WTC11 (cell line): Measurements from ENCODE around the gene EHF. TPM values are rescaled to one million over a fixed set of nuclear protein-coding genes. Genes with fewer than 3 reads are reported as not detected.

Experiments used
- ATAC-seq: fragments of 200-7000 bp; cut with Tn5 transposase; 2 replicates; pipeline ENCODE4 v1.10.0; 2021; ENCODE audit warnings: mild to moderate bottlenecking, moderate library complexity
- CTCF ChIA-PET: fragments of 300-600 bp; sonication (Branson Sonifier 250); formaldehyde crosslinking; loops from one replicate; lab custom pipeline; 2021; ENCODE audit warnings: antibody characterized with exemption; lab: Charles Lee
- POLR2A ChIA-PET: fragments of 350-600 bp; sonication (Branson Sonifier 250); formaldehyde crosslinking; loops from one replicate; lab custom pipeline; 2021; ENCODE audit warnings: antibody characterized with exemption; lab: Charles Lee
- DNase-seq: peaks from one replicate; pipeline ENCODE4 v3.0.0; 2021; ENCODE audit warnings: low spot score
- H3K27ac Mint-ChIP-seq: 2 replicates; pipeline ENCODE4 v1.8.0; 2021; ENCODE audit warnings: mixed read lengths
- H3K27me3 Mint-ChIP-seq: 2 replicates; pipeline ENCODE4 v1.8.0; 2021; ENCODE audit warnings: low read depth, mild to moderate bottlenecking, moderate library complexity, mixed read lengths
- H3K36me3 Mint-ChIP-seq: 2 replicates; pipeline ENCODE4 v1.8.0; 2021; ENCODE audit warnings: mixed read lengths
- H3K4me1 Mint-ChIP-seq: 2 replicates; pipeline ENCODE4 v1.8.0; 2022; ENCODE audit warnings: mixed read lengths
- H3K4me3 Mint-ChIP-seq: 2 replicates; pipeline ENCODE4 v1.8.0; 2021; ENCODE audit warnings: mild to moderate bottlenecking, moderate library complexity, mixed read lengths
- H3K9me3 Mint-ChIP-seq: 2 replicates; pipeline ENCODE4 v1.8.0; 2021; ENCODE audit warnings: mixed read lengths
- CREM ChIP-seq: sonication (generic); formaldehyde crosslinking; IDR thresholded peaks from 2 replicates; pipeline ENCODE4 v1.8.1; 2022; ENCODE audit warnings: mild to moderate bottlenecking, missing genetic modification reagents, moderate library complexity
- EMX1 ChIP-seq: fragments of 250-450 bp; sonication (Bioruptor Pico); IDR thresholded peaks from 2 replicates; pipeline ENCODE4 v1.8.0; 2021; ENCODE audit warnings: mild to moderate bottlenecking
- GABPB1 ChIP-seq: sonication (generic); formaldehyde crosslinking; IDR thresholded peaks from 2 replicates; pipeline ENCODE4 v1.8.1; 2023; ENCODE audit warnings: mild to moderate bottlenecking, missing genetic modification reagents
- NFATC4 ChIP-seq: fragments of 250-450 bp; sonication (Bioruptor Pico); IDR thresholded peaks from 2 replicates; pipeline ENCODE4 v1.9.0; 2021; ENCODE audit warnings: mild to moderate bottlenecking
- NFE2L1 ChIP-seq: sonication (generic); formaldehyde crosslinking; IDR thresholded peaks from 2 replicates; pipeline ENCODE4 v1.8.1; 2023; ENCODE audit warnings: missing genetic modification reagents
- NFYB ChIP-seq: sonication (generic); formaldehyde crosslinking; conservative IDR thresholded peaks from 2 replicates; pipeline ENCODE4 v1.8.0; 2022; ENCODE audit warnings: low read depth, missing genetic modification reagents
- PRRX2 ChIP-seq: fragments of 250-450 bp; sonication (Bioruptor Pico); IDR thresholded peaks from 2 replicates; pipeline ENCODE4 v1.8.0; 2021; ENCODE audit warnings: mild to moderate bottlenecking
- SMAD3 ChIP-seq: sonication (generic); formaldehyde crosslinking; IDR thresholded peaks from 2 replicates; pipeline ENCODE4 v1.8.0; 2022; ENCODE audit warnings: missing genetic modification reagents, mild to moderate bottlenecking, borderline replicate concordance
- total RNA-seq: library from RNA; stranded (reverse); gene quantifications from 3 replicates; pipeline ENCODE4 v1.2.3, GENCODE V29; 2021
- TF ChIP-seq, protein P1 (sequence below): sonication (generic); formaldehyde crosslinking; conservative IDR thresholded peaks from 2 replicates; pipeline ENCODE4 v1.8.1; 2022; ENCODE audit warnings: mild to moderate bottlenecking, missing genetic modification reagents
- TF ChIP-seq, protein P2 (sequence below): sonication (generic); formaldehyde crosslinking; IDR thresholded peaks from 2 replicates; pipeline ENCODE4 v1.8.1; 2023; ENCODE audit warnings: mild to moderate bottlenecking, missing genetic modification reagents
- TF ChIP-seq, protein P3 (sequence below): sonication (generic); formaldehyde crosslinking; IDR thresholded peaks from 2 replicates; pipeline ENCODE4 v1.8.0; 2022; ENCODE audit warnings: mild to moderate bottlenecking, missing genetic modification reagents
- TF ChIP-seq, protein P4 (sequence below): fragments of 250-450 bp; sonication (Bioruptor Pico); IDR thresholded peaks from 2 replicates; pipeline ENCODE4 v1.9.0; 2021; ENCODE audit warnings: mild to moderate bottlenecking
- TF ChIP-seq, protein P5 (sequence below): fragments of 250-450 bp; sonication (Bioruptor Pico); IDR thresholded peaks from 2 replicates; pipeline ENCODE4 v1.9.0; 2021; ENCODE audit warnings: mild to moderate bottlenecking
- TF ChIP-seq, protein P6 (sequence below): fragments of 200-600 bp; IDR thresholded peaks from 2 replicates; pipeline ENCODE4 v1.8.0; 2022; ENCODE audit warnings: antibody characterized with exemption

Gene EHF
- total RNA-seq, 1 experiment from 2014 or later: 0.46 TPM

DNA sequence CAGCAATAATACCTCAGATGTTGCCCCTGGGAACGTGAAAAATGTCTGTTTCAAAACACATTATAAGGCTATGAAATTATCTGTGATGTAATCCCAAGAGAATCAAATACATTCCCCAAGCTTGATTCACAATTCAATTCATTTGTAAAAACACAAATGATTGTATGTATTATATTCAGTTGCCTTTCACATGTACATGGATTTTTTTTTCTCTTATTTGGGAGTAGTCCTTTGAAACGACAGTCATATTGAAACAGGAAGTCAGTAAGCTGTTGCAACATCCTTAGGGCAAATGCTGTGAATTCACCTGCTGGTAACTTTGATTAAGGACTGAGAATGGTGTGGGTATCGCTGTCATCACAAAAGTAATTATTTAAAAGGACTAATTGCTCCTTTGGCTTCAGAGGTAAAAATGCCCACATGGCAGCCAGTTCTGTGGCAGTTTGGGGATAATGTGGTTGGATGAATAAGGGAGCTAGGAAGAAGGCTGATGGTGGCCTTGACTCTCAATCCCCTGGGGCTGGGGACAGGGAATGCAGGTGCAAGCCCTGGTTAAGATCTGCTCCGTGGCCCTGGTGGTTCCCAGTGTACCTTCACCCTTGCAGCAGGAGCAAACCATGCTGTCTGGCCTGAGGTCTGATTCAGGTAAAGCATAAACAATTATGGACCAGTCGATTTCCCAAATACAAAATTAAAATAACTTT, 13.2 kb downstream of the EHF start (continued):
- TF ChIP-seq, protein P1, sequence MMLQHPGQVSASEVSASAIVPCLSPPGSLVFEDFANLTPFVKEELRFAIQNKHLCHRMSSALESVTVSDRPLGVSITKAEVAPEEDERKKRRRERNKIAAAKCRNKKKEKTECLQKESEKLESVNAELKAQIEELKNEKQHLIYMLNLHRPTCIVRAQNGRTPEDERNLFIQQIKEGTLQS (CRISPR knock-in tag): no peak
- no peak for TF ChIP-seq GABPB1 (CRISPR knock-in tag)

DNA sequence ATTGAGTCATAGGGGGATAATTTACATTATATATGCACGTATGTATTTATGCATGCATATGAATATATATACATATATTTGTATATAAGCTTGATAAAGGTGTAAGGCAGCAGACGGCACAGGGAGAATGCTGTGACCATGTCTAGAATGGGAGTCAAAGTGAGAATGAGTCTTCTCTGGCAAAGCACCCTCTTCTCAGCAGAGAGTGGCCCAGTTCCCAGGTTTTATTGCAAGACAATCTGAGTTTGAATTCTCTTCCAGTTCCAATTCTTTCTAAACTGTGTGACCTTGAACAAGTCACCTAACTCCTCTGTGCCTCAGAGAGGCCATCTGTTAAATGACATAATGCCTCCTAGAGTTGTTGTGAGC, 13.8 kb downstream of the EHF start:
- POLR2A ChIA-PET: no interaction called here
- H3K4me1 Mint-ChIP-seq: peaks cover 14% of the 10 kb centered on the region
- CTCF ChIA-PET: no interaction called here
- no peaks in the 10 kb centered on the region for H3K36me3 Mint-ChIP-seq
- ATAC-seq (no peak), DNase-seq (no peak)
- H3K27ac Mint-ChIP-seq: no peak overlapping the region
- H3K9me3 Mint-ChIP-seq: no peaks in the 10 kb centered on the region
- no peak overlapping the region for H3K4me3 Mint-ChIP-seq
- H3K27me3 Mint-ChIP-seq: no peaks in the 10 kb centered on the region
- TF ChIP-seq EMX1 (CRISPR knock-in tag) (no peak), NFATC4 (no peak), NFYB (CRISPR knock-in tag) (no peak), NFE2L1 (CRISPR knock-in tag) (no peak)
- TF ChIP-seq, protein P2, sequence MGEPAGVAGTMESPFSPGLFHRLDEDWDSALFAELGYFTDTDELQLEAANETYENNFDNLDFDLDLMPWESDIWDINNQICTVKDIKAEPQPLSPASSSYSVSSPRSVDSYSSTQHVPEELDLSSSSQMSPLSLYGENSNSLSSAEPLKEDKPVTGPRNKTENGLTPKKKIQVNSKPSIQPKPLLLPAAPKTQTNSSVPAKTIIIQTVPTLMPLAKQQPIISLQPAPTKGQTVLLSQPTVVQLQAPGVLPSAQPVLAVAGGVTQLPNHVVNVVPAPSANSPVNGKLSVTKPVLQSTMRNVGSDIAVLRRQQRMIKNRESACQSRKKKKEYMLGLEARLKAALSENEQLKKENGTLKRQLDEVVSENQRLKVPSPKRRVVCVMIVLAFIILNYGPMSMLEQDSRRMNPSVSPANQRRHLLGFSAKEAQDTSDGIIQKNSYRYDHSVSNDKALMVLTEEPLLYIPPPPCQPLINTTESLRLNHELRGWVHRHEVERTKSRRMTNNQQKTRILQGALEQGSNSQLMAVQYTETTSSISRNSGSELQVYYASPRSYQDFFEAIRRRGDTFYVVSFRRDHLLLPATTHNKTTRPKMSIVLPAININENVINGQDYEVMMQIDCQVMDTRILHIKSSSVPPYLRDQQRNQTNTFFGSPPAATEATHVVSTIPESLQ (CRISPR knock-in tag): no peak
- TF ChIP-seq, protein P3, sequence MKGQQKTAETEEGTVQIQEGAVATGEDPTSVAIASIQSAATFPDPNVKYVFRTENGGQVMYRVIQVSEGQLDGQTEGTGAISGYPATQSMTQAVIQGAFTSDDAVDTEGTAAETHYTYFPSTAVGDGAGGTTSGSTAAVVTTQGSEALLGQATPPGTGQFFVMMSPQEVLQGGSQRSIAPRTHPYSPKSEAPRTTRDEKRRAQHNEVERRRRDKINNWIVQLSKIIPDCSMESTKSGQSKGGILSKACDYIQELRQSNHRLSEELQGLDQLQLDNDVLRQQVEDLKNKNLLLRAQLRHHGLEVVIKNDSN (CRISPR knock-in tag): no peak

DNA sequence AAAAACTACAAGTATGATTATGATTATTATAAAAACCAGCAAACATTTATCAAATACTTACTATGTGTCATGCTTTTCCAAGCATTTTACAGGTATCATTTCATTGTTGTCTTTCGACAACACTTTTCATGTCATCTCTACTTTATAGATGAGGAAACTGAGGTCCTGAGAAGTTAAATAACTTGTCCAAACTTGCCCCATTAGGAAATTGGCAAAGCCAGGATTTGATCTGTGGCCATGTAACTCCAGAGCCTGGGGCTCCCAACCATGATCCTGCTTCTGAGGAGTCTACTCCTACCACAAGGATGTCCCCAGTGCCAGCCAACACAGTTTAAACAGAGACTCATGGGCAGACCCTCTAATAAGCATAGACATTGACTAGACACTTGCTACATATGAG, 15.2 kb downstream of the EHF start:
- DNase-seq (no peak), ATAC-seq (no peak)
- 0 out of 2 replicates have a peak overlapping the region, but pooled peaks have one; percentile 49 for H3K27ac Mint-ChIP-seq
- H3K9me3 Mint-ChIP-seq: no peaks in the 10 kb centered on the region
- ChIA-PET CTCF (interaction anchor here (0.9 kb wide), 1 partner anchor 146 kb away, joined by 3 read pairs; no protein-coding TSS in a partner anchor), POLR2A (interaction anchor here (0.7 kb wide), 2 partner anchors 155 to 762 kb away, joined by 7 to 11 read pairs; no protein-coding TSS in a partner anchor)
- H3K4me1 Mint-ChIP-seq: peaks cover 20% of the 10 kb centered on the region
- no peak overlapping the region for H3K4me3 Mint-ChIP-seq
- H3K27me3 Mint-ChIP-seq: no peaks in the 10 kb centered on the region
- TF ChIP-seq PRRX2 (no peak), CREM (CRISPR knock-in tag) (no peak)
- TF ChIP-seq, protein P4, sequence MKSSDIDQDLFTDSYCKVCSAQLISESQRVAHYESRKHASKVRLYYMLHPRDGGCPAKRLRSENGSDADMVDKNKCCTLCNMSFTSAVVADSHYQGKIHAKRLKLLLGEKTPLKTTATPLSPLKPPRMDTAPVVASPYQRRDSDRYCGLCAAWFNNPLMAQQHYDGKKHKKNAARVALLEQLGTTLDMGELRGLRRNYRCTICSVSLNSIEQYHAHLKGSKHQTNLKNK (CRISPR knock-in tag): no peak
- H3K36me3 Mint-ChIP-seq: no peaks in the 10 kb centered on the region

DNA sequence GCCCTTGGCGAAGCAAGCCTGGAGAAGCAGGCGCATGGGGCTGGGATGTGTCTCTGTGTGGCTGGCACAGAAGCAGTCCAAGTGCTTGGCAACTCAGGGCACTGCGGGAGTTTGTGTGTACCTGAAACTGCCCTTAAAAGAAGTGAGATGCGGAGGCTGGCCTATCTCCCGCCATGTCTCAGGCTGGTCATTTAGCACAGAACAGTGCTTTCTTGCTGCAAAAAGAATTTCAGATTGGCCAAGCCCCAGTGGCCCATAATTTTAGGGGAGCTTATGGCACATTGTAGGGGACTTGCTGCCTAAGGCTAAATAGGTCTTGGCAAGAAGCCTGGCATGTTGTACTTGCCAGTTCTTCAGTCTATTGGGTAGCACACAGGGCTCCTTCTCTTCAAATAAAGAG, 16.4 kb downstream of the EHF start:
- POLR2A ChIA-PET: no interaction called here
- CTCF ChIA-PET: no interaction called here
- Mint-ChIP-seq H3K27ac (no peak overlapping the region), H3K4me3 (no peak overlapping the region), H3K9me3 (no peaks in the 10 kb centered on the region), H3K4me1 (peaks cover 18% of the 10 kb centered on the region)
- ATAC-seq (no peak), DNase-seq (no peak)
- no peak for TF ChIP-seq SMAD3
- TF ChIP-seq, protein P5, sequence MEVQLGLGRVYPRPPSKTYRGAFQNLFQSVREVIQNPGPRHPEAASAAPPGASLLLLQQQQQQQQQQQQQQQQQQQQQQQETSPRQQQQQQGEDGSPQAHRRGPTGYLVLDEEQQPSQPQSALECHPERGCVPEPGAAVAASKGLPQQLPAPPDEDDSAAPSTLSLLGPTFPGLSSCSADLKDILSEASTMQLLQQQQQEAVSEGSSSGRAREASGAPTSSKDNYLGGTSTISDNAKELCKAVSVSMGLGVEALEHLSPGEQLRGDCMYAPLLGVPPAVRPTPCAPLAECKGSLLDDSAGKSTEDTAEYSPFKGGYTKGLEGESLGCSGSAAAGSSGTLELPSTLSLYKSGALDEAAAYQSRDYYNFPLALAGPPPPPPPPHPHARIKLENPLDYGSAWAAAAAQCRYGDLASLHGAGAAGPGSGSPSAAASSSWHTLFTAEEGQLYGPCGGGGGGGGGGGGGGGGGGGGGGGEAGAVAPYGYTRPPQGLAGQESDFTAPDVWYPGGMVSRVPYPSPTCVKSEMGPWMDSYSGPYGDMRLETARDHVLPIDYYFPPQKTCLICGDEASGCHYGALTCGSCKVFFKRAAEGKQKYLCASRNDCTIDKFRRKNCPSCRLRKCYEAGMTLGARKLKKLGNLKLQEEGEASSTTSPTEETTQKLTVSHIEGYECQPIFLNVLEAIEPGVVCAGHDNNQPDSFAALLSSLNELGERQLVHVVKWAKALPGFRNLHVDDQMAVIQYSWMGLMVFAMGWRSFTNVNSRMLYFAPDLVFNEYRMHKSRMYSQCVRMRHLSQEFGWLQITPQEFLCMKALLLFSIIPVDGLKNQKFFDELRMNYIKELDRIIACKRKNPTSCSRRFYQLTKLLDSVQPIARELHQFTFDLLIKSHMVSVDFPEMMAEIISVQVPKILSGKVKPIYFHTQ (CRISPR knock-in tag): no peak
- TF ChIP-seq, protein P6, sequence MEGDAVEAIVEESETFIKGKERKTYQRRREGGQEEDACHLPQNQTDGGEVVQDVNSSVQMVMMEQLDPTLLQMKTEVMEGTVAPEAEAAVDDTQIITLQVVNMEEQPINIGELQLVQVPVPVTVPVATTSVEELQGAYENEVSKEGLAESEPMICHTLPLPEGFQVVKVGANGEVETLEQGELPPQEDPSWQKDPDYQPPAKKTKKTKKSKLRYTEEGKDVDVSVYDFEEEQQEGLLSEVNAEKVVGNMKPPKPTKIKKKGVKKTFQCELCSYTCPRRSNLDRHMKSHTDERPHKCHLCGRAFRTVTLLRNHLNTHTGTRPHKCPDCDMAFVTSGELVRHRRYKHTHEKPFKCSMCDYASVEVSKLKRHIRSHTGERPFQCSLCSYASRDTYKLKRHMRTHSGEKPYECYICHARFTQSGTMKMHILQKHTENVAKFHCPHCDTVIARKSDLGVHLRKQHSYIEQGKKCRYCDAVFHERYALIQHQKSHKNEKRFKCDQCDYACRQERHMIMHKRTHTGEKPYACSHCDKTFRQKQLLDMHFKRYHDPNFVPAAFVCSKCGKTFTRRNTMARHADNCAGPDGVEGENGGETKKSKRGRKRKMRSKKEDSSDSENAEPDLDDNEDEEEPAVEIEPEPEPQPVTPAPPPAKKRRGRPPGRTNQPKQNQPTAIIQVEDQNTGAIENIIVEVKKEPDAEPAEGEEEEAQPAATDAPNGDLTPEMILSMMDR: no peak
- TF ChIP-seq, all 79 proteins: peak for 0
- no peaks in the 10 kb centered on the region for H3K27me3 Mint-ChIP-seq
- H3K36me3 Mint-ChIP-seq: no peaks in the 10 kb centered on the region
